SK-N-SH (cell line): ENCODE measurements around the gene MRPL14.

Experiments used
- CTCF ChIP-seq: fragments of 200-600 bp; sonication (generic); IDR thresholded peaks from 2 replicates; pipeline ENCODE4 v1.6.1; 2017; ENCODE audit warnings: antibody characterized with exemption, mild to moderate bottlenecking, moderate library complexity
- EZH2phosphoT487 ChIP-seq: fragments of 200-600 bp; sonication (generic); IDR thresholded peaks from 2 replicates; pipeline ENCODE4 v1.6.1; 2017; ENCODE audit warnings: low read depth, mixed run types, mild to moderate bottlenecking, antibody characterized with exemption, moderate library complexity, borderline replicate concordance
- NFIC ChIP-seq: IDR thresholded peaks from 2 replicates; pipeline ENCODE4 v1.4.0; 2012; ENCODE audit warnings: borderline replicate concordance
- POLR2AphosphoS5 ChIP-seq: IDR thresholded peaks from 2 replicates; pipeline ENCODE4 v1.6.1; 2012; ENCODE audit warnings: low read depth, low read length

DNA sequence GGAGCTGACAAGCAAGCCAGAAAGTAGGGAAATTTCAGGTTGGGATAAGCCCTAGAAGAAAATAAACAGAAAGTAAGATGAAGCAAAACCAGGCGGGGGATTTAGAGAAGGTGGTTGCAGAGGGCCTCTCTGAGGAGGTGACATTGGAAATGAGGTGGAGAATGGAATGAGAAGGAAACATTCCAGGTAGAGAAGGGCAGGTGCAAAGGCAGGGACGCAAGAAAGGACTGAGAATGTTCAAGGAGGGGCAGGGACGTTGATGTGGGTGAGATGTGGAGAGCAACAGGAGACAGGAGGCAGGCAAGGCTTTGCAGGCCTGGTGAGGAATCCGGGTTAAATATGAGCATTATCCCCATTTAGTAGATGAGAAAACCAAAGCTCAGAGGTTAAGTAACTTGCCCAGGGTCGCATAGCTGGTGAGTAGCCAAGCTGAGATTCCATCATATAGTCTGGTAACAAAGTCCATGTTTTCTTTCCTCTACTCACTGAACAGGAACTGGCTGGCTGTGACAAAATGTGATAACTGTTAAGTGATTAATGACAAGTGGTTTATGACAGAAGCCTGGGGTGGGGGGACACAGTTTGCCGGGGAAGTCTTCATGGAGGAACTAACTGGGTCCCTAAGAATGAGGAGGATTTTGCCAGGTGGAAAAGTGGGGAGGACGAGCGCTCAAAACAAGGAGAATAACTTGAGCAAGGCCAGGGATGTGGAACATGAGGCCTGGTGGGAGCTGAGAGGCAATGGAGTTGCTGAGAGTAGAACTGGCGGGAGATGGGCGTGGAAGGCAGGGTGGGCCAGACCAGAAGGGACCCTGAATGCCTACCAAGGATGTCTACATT, 32.6 kb downstream of the MRPL14 start:
- TF ChIP-seq EZH2phosphoT487 (no peak), CTCF (no peak), POLR2AphosphoS5 (no peak), NFIC (no peak)
